Measurements from ENCODE around the gene MDC1.

DNA sequence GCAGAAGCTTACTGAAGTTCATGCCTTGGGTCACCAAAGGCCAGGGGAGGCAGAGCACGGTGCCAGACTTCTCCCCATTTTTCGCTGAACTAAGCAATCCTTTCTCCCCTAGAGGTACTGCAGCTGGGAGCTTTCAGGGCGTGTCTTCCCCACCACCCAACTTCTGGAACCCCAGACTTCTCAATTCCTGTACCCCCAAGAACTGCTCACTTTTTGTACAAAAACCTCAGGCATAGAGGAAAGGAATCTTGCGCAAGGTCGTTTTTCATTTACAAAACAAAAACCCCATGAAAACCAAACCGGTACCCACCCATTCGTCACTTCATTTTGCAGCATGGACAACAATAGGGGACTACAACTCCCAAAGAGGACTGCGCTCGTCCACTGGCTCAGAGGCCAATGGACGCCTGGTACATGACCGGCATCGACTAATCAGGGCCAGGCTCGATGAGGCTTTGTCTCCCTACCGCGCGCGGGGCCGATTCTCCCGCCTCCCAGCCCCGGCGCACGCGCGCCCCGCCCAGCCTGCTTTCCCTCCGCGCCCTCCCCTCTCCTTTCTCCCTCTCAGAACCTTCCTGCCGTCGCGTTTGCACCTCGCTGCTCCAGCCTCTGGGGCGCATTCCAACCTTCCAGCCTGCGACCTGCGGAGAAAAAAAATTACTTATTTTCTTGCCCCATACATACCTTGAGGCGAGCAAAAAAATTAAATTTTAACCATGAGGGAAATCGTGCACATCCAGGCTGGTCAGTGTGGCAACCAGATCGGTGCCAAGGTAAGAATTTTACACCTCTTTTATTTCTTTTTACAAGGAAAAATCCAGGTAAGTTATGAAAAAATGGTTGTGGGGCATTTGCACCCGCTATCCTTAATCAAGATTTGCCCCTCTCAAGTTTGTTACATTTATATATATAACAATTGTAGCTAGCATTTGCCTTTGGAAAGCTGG, 3.0 kb upstream of the MDC1 start, which contains the start of gene TUBB:
- TF ChIP-seq ZNF274 (IDR thresholded peaks at IDR 0.05; ENCODE audit: low read depth, low read length) (no peak), SUZ12 (IDR thresholded peaks at IDR 0.05; ENCODE audit: extremely low read depth, insufficient read depth, insufficient read length) (no peak)

Data from NT2/D1 (cell line).